NCI-H187 (cell line): ENCODE data around the gene ALOX12B.
"Not testable (repeated sequence)": the region's sequence is repeated elsewhere in the genome, so short reads cannot be mapped to it uniquely, and the experiment has no call there.

Source experiments
- DNase-seq, 2 experiments: peaks; one replicate each; lab custom pipeline; 2025; lab: John Stamatoyannopoulos, UW

ALOX12B gene

DNA sequence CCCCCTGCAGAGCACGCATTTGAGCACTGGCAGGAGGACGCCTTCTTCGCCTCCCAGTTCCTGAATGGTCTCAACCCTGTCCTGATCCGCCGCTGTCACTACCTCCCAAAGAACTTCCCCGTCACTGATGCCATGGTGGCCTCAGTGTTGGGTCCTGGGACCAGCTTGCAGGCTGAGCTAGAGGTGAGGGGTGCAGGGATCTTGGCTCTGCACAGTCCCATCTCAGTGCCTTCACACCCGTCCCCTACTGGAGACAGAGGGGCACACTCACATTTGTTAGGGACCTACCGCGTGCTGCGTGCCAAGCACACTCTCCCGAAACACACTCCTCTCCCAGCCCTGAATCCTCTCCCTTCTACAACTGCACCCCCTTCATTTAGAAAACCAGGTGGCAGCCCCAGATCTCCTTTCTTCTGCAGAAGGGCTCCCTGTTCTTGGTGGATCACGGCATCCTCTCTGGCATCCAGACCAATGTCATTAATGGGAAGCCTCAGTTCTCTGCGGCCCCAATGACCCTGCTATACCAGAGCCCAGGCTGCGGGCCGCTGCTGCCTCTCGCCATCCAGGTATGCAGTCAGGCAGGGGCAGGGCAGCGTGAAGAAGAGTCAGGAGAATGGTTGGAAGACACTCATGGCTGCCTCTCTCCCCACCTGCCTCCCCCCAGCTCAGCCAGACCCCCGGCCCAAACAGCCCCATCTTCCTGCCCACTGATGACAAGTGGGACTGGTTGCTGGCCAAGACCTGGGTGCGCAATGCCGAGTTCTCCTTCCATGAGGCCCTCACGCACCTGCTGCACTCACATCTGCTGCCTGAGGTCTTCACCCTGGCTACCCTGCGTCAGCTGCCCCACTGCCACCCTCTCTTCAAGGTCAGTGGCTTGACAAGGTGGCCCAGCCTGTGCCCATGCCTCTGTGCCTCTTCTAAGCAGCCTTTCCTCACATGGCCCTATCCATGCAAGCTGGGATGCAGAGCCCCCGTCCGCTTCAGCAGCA is 42.4 kb downstream of the ALOX12B start:
- DNase-seq = no peak

DNA sequence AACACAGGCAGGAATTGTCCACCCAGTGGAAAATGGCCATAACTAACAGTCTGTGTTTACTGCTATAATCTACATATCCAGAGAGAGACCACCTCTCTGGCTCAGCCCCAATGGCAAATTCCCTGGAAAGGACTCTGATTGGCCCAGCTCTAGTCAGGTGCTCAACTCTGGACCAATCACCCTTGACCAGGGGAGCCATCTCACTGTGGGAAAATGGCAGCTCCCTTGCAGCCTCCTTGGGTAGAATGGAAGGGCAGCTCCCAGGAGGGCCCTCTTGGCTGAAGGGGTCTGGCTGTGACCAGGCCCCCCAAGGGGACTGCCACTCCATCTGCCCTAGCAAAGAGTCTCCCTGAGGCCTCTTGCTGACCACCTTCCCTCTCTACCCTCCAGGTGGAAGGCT is 45.5 kb downstream of the ALOX12B start:
- no peak for DNase-seq

DNA sequence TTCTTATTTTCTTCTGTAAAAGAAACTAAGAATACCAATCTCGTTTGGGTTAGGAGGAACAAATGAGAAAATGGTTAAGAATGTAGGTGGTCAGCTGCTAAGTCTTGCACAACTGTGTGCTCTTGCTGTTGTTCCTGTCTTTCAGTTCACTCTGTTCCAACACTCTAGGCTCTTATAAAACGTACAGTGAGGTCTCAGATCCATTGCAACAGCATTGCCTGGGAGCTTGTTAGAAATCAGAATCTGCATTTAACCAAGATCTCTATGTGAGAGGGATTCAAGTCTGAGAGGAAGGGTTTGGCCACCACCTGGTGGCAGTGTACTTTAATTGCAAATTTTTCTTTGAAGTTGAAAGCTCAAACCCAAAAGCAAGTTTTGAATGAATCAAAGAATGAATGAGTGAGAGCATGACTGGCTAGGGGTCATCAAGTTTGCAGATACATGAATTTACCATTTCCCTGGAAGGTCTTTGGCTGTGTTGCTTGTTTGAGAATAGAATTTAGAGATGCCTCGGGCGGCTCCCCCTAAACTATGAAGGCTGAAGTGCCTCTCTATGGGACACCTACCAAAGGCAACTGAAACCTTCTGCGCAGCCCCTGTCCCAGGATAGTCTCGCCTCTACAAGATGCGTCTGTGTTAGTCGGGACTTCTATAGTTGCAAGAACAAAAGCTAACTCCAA is 46.1 kb downstream of the ALOX12B start:
- no peak for DNase-seq

DNA sequence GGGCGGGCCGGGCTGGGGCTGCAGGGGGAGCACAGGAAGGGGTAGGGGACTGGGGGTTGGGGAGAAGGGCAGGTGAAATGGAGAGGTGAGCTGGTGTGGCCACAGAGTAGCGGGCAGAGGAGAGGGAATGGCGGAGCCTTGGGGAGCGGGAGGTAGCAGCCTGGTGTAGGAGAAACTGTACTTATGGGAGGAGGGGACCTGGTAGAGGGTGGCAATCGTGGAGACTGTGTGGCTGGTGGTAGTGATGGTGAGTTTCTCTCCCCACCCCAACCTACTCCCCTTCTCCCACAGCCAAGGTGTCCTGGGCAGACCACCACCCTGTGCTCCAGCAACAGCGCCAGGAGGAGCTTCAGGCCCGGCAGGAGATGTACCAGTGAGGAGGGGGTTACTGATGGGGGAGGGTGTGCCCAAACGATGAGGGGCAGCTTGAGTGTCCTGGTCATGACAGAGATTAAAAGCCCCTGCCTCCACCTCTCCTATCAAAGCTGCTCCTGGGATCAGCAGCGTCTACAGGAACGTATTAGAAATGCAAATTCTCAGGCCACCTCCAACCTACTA is 47.8 kb downstream of the ALOX12B start:
- DNase-seq = no peak

DNA sequence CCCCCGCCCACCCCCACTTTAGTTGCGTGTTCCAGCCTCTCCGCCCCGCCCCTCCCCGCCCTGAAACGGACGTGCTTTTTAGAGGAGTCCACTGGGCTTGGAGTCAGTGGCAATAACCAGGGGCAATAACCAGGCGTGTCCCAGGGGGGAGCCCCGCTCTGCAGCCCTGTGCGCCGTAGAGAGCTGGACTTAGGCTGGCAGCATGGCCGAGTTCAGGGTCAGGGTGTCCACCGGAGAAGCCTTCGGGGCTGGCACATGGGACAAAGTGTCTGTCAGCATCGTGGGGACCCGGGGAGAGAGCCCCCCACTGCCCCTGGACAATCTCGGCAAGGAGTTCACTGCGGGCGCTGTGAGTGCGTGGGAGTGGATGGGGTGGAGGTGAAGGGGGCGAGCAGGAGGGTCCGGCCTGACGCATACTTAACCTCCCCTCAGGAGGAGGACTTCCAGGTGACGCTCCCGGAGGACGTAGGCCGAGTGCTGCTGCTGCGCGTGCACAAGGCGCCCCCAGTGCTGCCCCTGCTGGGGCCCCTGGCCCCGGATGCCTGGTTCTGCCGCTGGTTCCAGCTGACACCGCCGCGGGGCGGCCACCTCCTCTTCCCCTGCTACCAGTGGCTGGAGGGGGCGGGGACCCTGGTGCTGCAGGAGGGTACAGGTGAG is 48.4 kb downstream of the ALOX12B start, which contains the start of gene ALOX15B:
TSS of gene ALOX15B (plus strand) at position 106 of the 657 bp plus-strand sequence. CDS start at position 203, 97 bp downstream.
- no peak for DNase-seq

DNA sequence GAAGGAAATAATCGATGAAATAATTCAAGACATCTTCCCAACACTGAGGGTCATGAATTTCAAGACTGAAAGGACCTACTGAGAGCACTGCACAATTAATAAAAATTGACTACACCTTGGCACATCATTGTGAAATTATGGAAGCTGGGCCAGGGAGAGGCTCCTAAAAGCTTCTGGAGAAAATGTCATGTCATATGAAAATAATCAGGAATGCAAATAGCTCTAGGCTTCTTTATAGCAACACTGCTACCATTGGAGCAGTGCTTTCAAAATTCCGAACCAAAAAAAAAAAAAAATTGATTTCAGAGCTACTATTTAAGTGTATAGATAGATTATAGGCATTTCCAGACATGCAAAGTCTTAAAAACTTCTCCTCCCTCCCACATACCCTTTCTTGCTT is 55.1 kb downstream of the ALOX12B start:
- no peak for DNase-seq

DNA sequence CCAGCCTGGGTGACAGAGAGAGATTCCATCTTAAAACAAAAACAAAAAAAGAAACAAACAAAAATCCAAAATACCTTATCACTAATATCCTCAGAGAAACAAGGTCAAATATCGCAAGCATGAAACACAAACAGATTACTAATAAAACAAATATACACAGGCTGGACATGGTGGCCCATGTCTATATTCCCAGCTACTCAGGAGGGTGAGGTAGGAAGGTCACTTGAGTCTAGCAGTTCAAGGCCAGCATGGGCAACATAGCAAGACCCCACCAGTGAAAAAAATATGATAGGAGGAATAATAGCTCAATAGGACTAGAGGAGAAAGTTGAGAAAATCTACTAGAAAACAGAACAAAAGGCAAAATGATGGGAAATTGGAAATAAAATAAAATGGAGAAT is 55.6 kb downstream of the ALOX12B start:
- DNase-seq = no peak

DNA sequence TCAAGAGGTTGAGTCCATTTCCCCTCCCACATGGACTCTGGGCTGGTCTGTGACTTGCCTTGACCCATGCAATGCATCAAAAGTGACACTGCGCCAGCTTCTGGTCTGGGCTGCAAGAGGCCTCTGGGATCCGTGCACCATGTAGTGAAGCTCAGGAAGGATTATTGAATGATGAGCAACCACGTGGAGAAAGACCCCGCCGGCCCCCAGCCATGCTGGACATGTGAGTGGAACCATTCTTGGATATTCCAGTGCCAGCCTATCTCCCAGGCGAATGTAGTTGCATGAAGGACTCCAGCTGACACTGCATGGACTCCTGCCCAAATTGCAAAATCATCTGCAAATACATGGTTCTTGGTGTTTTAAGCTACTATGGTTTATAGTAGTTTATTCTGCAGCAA is 56.3 kb downstream of the ALOX12B start:
- DNase-seq = no peak

DNA sequence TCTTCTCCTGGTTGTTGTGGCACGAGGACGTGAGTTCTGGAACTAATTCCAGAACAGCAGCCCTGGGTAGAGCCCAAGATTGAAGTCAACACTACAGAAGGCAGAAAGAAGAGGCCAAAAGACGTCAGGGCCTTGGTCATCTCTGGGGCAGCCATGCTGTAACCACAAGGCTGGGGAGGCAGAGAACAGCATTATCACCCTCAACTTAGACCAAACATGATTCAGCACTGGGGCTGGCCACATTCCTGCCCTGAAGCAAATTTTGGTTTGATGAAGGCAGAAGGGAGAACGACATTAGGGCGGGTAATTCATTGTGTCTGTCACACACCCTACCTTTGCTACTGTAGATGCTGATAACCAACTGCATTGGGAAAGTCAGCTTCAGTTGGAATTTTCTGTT is 58.4 kb downstream of the ALOX12B start:
- DNase-seq = no peak

DNA sequence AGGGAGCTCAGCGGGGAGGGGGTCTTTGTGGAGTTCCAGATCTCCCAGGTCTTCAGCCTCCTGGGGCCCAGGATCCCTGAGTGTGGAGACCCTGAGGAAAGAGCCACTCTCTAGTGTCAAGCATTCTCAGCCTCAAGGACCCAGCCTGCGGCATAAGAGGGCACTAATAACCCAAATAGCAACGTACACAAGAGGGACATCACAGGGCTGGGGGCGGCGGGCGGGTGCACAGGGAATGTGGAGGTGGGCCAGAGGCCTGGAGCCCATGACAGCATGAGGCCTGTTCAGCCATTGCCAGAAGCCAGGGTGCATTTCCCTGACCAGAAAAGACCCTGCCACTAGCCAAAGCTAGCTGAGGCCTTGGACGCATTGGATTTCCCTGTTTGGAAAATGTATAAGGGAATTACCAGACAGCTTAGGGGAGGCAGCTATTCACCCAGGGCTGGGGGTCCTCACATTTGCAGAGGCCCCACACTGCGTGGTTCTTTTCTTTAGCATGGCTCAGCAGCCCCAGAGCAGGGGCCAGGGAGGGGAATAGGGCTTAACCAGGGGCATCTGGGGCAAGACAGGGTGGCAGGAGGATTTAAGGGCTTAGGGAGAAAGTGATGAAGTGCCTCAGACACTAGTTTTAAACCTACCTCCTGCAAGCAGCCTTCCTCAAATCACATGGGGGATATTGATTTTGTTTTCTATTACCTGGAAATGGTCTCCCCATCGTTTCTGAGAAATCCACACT is 62.2 kb downstream of the ALOX12B start:
- no peak for DNase-seq

DNA sequence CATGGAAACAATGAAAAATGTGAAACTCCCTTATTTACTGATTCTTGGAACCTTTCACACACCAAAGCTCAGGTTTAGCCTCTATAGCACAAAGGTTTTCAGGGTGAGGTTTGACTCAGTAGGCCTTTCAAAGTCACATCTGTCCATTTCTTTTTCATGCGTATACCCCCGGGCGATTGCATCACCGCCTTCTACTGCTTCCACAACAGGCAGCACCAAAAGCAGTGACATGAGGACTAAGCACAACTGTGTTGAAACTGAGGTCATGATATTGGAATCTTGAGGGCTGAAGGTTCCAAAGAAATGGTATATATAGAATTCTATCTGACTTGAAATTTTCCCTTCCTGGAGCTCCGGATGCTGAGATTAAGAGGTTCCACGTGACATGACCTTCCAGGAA is 63.4 kb downstream of the ALOX12B start:
- not testable (repeated sequence) for DNase-seq
